Measurements from ENCODE around the gene SLC26A4.

GRCh38 chr7:107663196-107663595, 2.6 kb downstream of the SLC26A4 start:
- TF ChIP-seq CTCF (IDR thresholded peaks at IDR 0.05; ENCODE audit: borderline replicate concordance, extremely low read depth, low read length, poor library complexity, severe bottlenecking), result no peak
- TF ChIP-seq EZH2 (IDR thresholded peaks at IDR 0.05; ENCODE audit: borderline replicate concordance, low read depth, low read length, severe bottlenecking), result no peak
